ENCODE data around the gene AMER3.
"Not testable (repeated sequence)": the region's sequence is repeated elsewhere in the genome, so short reads cannot be mapped to it uniquely, and the experiment has no call there.

DNA sequence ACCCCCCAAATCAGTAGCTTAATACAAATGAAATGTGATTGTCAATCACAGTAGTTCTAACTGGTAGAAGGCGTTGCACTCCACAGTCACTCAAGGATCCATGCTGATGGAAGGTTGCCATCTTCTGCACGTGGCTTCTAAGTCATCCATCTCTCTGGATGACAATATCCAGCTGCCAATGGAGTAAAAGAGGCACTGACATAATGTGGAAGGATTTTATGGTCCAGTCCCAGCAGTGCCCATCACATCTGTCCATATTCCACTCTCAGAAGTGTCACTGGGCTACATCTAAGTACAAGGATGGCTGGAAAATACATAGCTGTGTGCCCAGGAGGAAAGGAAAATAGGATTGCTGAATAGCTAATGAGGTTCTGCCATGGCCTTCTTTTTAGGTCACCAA is 40.5 kb upstream of the AMER3 start:
- TF ChIP-seq, protein P1, sequence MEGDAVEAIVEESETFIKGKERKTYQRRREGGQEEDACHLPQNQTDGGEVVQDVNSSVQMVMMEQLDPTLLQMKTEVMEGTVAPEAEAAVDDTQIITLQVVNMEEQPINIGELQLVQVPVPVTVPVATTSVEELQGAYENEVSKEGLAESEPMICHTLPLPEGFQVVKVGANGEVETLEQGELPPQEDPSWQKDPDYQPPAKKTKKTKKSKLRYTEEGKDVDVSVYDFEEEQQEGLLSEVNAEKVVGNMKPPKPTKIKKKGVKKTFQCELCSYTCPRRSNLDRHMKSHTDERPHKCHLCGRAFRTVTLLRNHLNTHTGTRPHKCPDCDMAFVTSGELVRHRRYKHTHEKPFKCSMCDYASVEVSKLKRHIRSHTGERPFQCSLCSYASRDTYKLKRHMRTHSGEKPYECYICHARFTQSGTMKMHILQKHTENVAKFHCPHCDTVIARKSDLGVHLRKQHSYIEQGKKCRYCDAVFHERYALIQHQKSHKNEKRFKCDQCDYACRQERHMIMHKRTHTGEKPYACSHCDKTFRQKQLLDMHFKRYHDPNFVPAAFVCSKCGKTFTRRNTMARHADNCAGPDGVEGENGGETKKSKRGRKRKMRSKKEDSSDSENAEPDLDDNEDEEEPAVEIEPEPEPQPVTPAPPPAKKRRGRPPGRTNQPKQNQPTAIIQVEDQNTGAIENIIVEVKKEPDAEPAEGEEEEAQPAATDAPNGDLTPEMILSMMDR (IDR thresholded peaks at IDR 0.05; ENCODE audit: low read depth, low read length): not testable (repeated sequence)
- TF ChIP-seq, protein P2, sequence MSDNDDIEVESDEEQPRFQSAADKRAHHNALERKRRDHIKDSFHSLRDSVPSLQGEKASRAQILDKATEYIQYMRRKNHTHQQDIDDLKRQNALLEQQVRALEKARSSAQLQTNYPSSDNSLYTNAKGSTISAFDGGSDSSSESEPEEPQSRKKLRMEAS (IDR thresholded peaks at IDR 0.05; ENCODE audit: low read depth, low read length): not testable (repeated sequence)
- not testable (repeated sequence) for TF ChIP-seq POLR2A (IDR thresholded peaks at IDR 0.05; ENCODE audit: extremely low read depth, insufficient read length)
